Mesodermal cell (in vitro differentiated cells): ENCODE data around the gene TSKS.

Source experiments
- H3K27ac ChIP-seq: 2 replicates; pipeline ENCODE4 v1.7.0; 2013; ENCODE audit warnings: mild to moderate bottlenecking, low read depth, low read length, moderate library complexity; ENCODE audit not compliant: severe bottlenecking
- H3K36me3 ChIP-seq: 2 replicates; pipeline ENCODE4 v1.7.1; 2013; ENCODE audit warnings: mild to moderate bottlenecking, low read length, moderate library complexity; ENCODE audit not compliant: control insufficient read depth, insufficient read depth
- H3K4me1 ChIP-seq: one replicate; pipeline ENCODE4 v1.7.1; 2013; ENCODE audit warnings: mild to moderate bottlenecking, low read length; ENCODE audit not compliant: insufficient read depth, control insufficient read depth, poor library complexity, severe bottlenecking
- H3K4me3 ChIP-seq: 2 replicates; pipeline ENCODE4 v1.7.0; 2013; ENCODE audit warnings: low read length, control low read depth, mild to moderate bottlenecking; ENCODE audit not compliant: insufficient read depth, poor library complexity, severe bottlenecking; ENCODE audit errors: extremely low read depth
- H3K9me3 ChIP-seq: 2 replicates; pipeline ENCODE4 v1.7.1; 2013; ENCODE audit warnings: mild to moderate bottlenecking, low read length, moderate library complexity; ENCODE audit not compliant: control insufficient read depth
- WGBS, 2 experiments: methylation state at CpG; one replicate each; pipeline ENCODE4 v1.1.5; 2013; ENCODE audit warnings: missing lambda C conversion rate in 2 of 2; ENCODE audit not compliant: insufficient coverage in 2 of 2; 5-methylcytosine and 5-hydroxymethylcytosine counted together

TSKS gene

DNA sequence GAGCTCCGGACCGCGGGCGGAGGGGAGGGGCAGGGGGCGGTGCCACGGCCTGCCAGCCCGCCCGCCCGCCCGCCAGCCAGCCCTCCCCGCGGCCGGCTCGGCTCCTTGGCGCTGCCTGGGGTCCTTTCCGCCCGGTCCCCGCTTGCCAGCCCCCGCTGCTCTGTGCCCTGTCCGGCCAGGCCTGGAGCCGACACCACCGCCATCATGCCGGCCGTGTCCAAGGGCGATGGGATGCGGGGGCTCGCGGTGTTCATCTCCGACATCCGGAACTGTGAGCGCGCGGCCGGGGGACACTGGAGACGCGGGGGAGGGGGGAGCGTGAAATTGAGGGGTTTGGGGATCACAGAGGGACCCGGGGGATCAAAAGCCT is 3.8 kb upstream of the TSKS start, which contains the start of gene AP2A1:
Gene AP2A1, plus strand, starts transcription at position 72 of the 370 bp plus-strand sequence. Its CDS starts 133 bp downstream, at position 205.
- H3K4me1 ChIP-seq, result peaks cover 14% of the 10 kb centered on the region
- peak within 1 kb of the TSS; percentile 98 for H3K4me3 ChIP-seq
- no peaks in the 10 kb centered on the region for H3K9me3 ChIP-seq
- peak within 1 kb of the TSS; percentile 99 for H3K27ac ChIP-seq
- 0 to 1% methylated on average over 25 to 26 of the region's 38 CpGs for WGBS, 2 experiments
- H3K36me3 ChIP-seq, result peaks cover 22% of the 10 kb centered on the region

- WGBS, 2 experiments, result 1 to 2% methylated on average over 31 to 38 of the region's 53 CpGs
- H3K36me3 ChIP-seq, result peaks cover 16% of the 10 kb centered on the region
These were observed 3.2 kb upstream of the TSKS start for GRCh38 chr19:49766007-49766929.

GRCh38 chr19:49764341-49764740 is 1.2 kb upstream of the TSKS start:
- Histone ChIP-seq H3K4me3 (no peak overlapping the region), H3K36me3 (peaks cover 8% of the 10 kb centered on the region), H3K9me3 (no peaks in the 10 kb centered on the region), H3K27ac (no peak overlapping the region), H3K4me1 (peaks cover 22% of the 10 kb centered on the region)
- 97 to 98% methylated on average over 8 of the region's 8 CpGs for WGBS, 2 experiments

More at GRCh38 chr19:49766007-49766929, 3.2 kb upstream of the TSKS start:
- Histone ChIP-seq H3K4me1 (peaks cover 21% of the 10 kb centered on the region), H3K9me3 (no peaks in the 10 kb centered on the region), H3K4me3 (peak overlapping the region; percentile 31), H3K27ac (peak overlapping the region; percentile 99)

GRCh38 chr19:49761625-49762311 is 1.3 kb downstream of the TSKS start:
- Histone ChIP-seq H3K4me3 (no peak overlapping the region), H3K27ac (peak overlapping the region; percentile 36), H3K9me3 (peaks cover under 1% of the 10 kb centered on the region), H3K36me3 (no peaks in the 10 kb centered on the region), H3K4me1 (peaks cover 24% of the 10 kb centered on the region)
- WGBS, 2 experiments, result 83 to 86% methylated on average over 8 to 13 of the region's 16 CpGs

- Histone ChIP-seq H3K27ac (peak overlapping the region; percentile 36), H3K36me3 (no peaks in the 10 kb centered on the region), H3K4me1 (peaks cover 24% of the 10 kb centered on the region), H3K9me3 (peaks cover 6% of the 10 kb centered on the region), H3K4me3 (no peak overlapping the region)
- WGBS, 2 experiments, result 67% methylated on average over 1 of the region's 1 CpG; no CpG with 5 or more reads in 1 of the 2 experiments
These were observed 1.9 kb downstream of the TSKS start for GRCh38 chr19:49761249-49761624.

GRCh38 chr19:49758292-49758691 is 4.8 kb downstream of the TSKS start:
- WGBS, 2 experiments, result 32 to 47% methylated on average over 4 to 6 of the region's 7 CpGs
- Histone ChIP-seq H3K9me3 (peaks cover 16% of the 10 kb centered on the region), H3K27ac (no peak overlapping the region), H3K36me3 (no peaks in the 10 kb centered on the region), H3K4me3 (no peak overlapping the region), H3K4me1 (peaks cover 18% of the 10 kb centered on the region)

GRCh38 chr19:49755956-49756355 is 7.2 kb downstream of the TSKS start:
- Histone ChIP-seq H3K36me3 (no peaks in the 10 kb centered on the region), H3K27ac (no peak overlapping the region), H3K9me3 (peaks cover 20% of the 10 kb centered on the region), H3K4me3 (no peak overlapping the region), H3K4me1 (peaks cover 9% of the 10 kb centered on the region)
- no CpG with 5 or more reads among the region's 3 CpGs for WGBS, 2 experiments

DNA sequence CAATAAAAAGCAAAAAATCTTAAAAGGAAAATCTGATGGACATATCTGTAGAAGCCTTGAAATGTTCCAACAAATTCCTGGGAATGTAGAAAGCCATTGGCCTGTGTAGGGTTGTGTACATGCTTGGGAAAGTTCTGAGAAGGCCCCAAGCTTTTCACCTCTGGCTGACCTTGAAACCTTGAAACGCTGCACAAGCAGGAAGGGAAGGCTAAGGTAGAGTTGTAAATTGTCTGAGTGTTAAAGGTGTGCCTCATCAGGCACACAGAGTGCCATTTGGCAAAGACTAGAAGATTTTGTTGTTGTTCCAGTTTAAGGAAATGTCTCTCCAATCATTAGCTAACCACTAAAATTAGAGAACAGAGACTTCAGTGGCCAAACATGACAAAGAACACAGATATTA is 10.4 kb downstream of the TSKS start:
- WGBS, 2 experiments, result 80% methylated on average over 1 of the region's 1 CpG; no CpG with 5 or more reads in 1 of the 2 experiments
- Histone ChIP-seq H3K4me1 (no peaks in the 10 kb centered on the region), H3K9me3 (peaks cover 20% of the 10 kb centered on the region), H3K27ac (no peak overlapping the region), H3K36me3 (no peaks in the 10 kb centered on the region), H3K4me3 (no peak overlapping the region)

DNA sequence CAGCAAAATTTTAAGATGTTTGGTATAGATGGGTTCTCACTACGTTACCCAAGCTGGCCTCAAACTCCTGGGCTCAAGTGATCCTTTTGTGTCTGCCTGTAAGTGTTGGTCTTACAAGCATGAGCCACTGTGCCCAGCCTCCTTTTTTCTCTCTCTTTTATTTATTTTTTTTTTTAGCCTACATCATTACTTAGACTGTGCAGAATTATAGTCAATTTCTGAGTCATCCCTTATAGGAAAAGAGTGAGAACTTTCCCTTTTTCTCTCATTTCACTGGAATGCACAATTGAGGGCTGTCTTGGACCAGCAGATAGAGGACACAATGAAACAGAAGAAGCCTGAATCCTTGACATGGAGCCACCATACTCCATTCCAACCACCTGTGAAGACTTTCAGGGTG is 13.3 kb downstream of the TSKS start:
- no peak overlapping the region for H3K27ac ChIP-seq
- H3K36me3 ChIP-seq, result no peaks in the 10 kb centered on the region
- WGBS, 2 experiments, result 80% methylated on average over 1 of the region's 1 CpG; no CpG with 5 or more reads in 1 of the 2 experiments
- H3K4me3 ChIP-seq, result no peak overlapping the region
- peaks cover 3% of the 10 kb centered on the region for H3K9me3 ChIP-seq
- no peaks in the 10 kb centered on the region for H3K4me1 ChIP-seq

DNA sequence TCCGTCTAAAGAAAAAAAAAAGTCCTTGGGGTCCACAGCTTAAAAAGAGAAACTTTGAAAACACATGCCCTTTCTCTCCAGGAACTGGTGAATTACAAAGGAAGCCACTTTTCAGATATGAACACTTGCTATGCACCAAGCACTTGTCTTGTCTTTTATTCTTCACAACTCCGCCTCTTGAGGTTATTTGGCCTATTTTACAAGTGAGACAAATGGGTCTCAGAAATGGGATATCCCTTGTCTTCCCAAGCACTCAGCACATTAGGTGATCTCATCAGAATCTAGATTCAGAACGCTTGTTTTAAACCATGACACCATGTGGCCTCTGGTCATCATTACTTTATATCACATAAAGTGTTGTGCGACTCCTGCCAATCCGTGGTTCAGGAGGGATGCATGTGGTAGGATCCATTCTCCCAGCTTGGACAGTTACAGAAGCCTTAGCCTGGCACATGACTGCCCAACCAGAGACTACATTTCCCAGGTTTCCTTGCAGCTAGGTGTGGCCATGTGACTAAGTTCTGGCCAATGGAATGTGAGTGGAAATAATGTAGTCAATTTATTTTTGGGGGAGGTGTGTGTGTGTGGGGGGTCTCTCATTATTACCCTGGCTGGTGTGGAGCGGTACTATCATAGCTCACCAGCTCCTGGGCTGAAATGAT is 13.9 kb downstream of the TSKS start:
- no peaks in the 10 kb centered on the region for H3K36me3 ChIP-seq
- WGBS, 2 experiments, result 74 to 89% methylated on average over 3 to 4 of the region's 6 CpGs
- no peaks in the 10 kb centered on the region for H3K4me1 ChIP-seq
- peaks cover 3% of the 10 kb centered on the region for H3K9me3 ChIP-seq
- no peak overlapping the region for H3K4me3 ChIP-seq
- no peak overlapping the region for H3K27ac ChIP-seq
